Measurements from ENCODE around the gene ARL2.

Gene ARL2

GRCh38 chr11:65065851-65066250 lies 51.9 kb downstream of the ARL2 start:
- Histone ChIP-seq H3K9me3 (ENCODE audit: low read length) (no peaks in the 10 kb centered on the region), H2AFZ (ENCODE audit: low read length) (no peak overlapping the region), H3K36me3 (ENCODE audit: insufficient read depth, low read length) (no peaks in the 10 kb centered on the region; the same call in 1 of the 2 replicates), H4K20me1 (ENCODE audit: insufficient read depth, low read length) (no peaks in the 10 kb centered on the region), H3K9ac (ENCODE audit: low read length) (no peak overlapping the region), H3F3A (ENCODE audit: insufficient read depth, low read length) (no peaks in the 10 kb centered on the region), H3K9me2 (ENCODE audit: low read depth, low read length) (no peaks in the 10 kb centered on the region), H3K4me2 (ENCODE audit: low read length) (no peak overlapping the region), H3K4me1 (ENCODE audit: insufficient read depth, low read length, severe bottlenecking) (peaks cover 4% of the 10 kb centered on the region), H3K27me3 (ENCODE audit: insufficient read depth, low read length) (no peaks in the 10 kb centered on the region), H3K79me2 (ENCODE audit: insufficient read depth, low read length) (no peaks in the 10 kb centered on the region), H3K27ac (ENCODE audit: low read depth, low read length, poor library complexity, severe bottlenecking) (no peak overlapping the region), H3K4me3 (ENCODE audit: low read depth, low read length, poor library complexity, severe bottlenecking) (no peak overlapping the region)
- TF ChIP-seq EZH2 (IDR thresholded peaks at IDR 0.05; ENCODE audit: borderline replicate concordance, low read length) (no peak), CTCF (IDR thresholded peaks at IDR 0.05; ENCODE audit: low read length) (no peak)

GRCh38 chr11:65066315-65066714 lies 52.4 kb downstream of the ARL2 start:
- Histone ChIP-seq H3K79me2 (ENCODE audit: insufficient read depth, low read length) (no peaks in the 10 kb centered on the region), H3F3A (ENCODE audit: insufficient read depth, low read length) (no peaks in the 10 kb centered on the region), H3K27ac (ENCODE audit: low read depth, low read length, poor library complexity, severe bottlenecking) (no peak overlapping the region), H3K27me3 (ENCODE audit: insufficient read depth, low read length) (no peaks in the 10 kb centered on the region), H3K9ac (ENCODE audit: low read length) (no peak overlapping the region), H2AFZ (ENCODE audit: low read length) (no peak overlapping the region), H3K9me3 (ENCODE audit: low read length) (no peaks in the 10 kb centered on the region), H3K4me1 (ENCODE audit: insufficient read depth, low read length, severe bottlenecking) (no peaks in the 10 kb centered on the region), H3K4me3 (ENCODE audit: low read depth, low read length, poor library complexity, severe bottlenecking) (no peak overlapping the region), H3K4me2 (ENCODE audit: low read length) (no peak overlapping the region), H3K9me2 (ENCODE audit: low read depth, low read length) (no peaks in the 10 kb centered on the region), H4K20me1 (ENCODE audit: insufficient read depth, low read length) (no peaks in the 10 kb centered on the region), H3K36me3 (ENCODE audit: insufficient read depth, low read length) (no peaks in the 10 kb centered on the region; the same call in 1 of the 2 replicates)
- TF ChIP-seq CTCF (IDR thresholded peaks at IDR 0.05; ENCODE audit: low read length) = no peak
- no peak for TF ChIP-seq EZH2 (IDR thresholded peaks at IDR 0.05; ENCODE audit: borderline replicate concordance, low read length)

GRCh38 chr11:65066805-65067291 lies 52.9 kb downstream of the ARL2 start:
- no peak overlapping the region for H3K4me3 ChIP-seq (ENCODE audit: low read depth, low read length, poor library complexity, severe bottlenecking)
- no peak overlapping the region for H3K27ac ChIP-seq (ENCODE audit: low read depth, low read length, poor library complexity, severe bottlenecking)

More at GRCh38 chr11:65066805-65067291, 52.9 kb downstream of the ARL2 start:
- H3K9me2 ChIP-seq (ENCODE audit: low read depth, low read length) = no peaks in the 10 kb centered on the region
- no peak overlapping the region for H3K4me2 ChIP-seq (ENCODE audit: low read length)
- H3K9me3 ChIP-seq (ENCODE audit: low read length) = no peaks in the 10 kb centered on the region
- no peaks in the 10 kb centered on the region; the same call in 1 of the 2 replicates for H3K36me3 ChIP-seq (ENCODE audit: insufficient read depth, low read length)
- H3K4me1 ChIP-seq (ENCODE audit: insufficient read depth, low read length, severe bottlenecking) = peaks cover 4% of the 10 kb centered on the region
- no peak overlapping the region for H2AFZ ChIP-seq (ENCODE audit: low read length)
- H3K27me3 ChIP-seq (ENCODE audit: insufficient read depth, low read length) = no peaks in the 10 kb centered on the region
- H3K9ac ChIP-seq (ENCODE audit: low read length) = no peak overlapping the region
- no peaks in the 10 kb centered on the region for H3K79me2 ChIP-seq (ENCODE audit: insufficient read depth, low read length)
- H4K20me1 ChIP-seq (ENCODE audit: insufficient read depth, low read length) = no peaks in the 10 kb centered on the region
- H3F3A ChIP-seq (ENCODE audit: insufficient read depth, low read length) = no peaks in the 10 kb centered on the region
- TF ChIP-seq EZH2 (IDR thresholded peaks at IDR 0.05; ENCODE audit: borderline replicate concordance, low read length) (no peak), CTCF (IDR thresholded peaks at IDR 0.05; ENCODE audit: low read length) (no peak)
